ENCODE data around the gene MAPKBP1.
"Not testable (repeated sequence)": the region's sequence is repeated elsewhere in the genome, so short reads cannot be mapped to it uniquely, and the experiment has no call there.

Gene MAPKBP1

GRCh38 chr15:41829959-41830646 is 55.8 kb downstream of the MAPKBP1 start:
- FAIRE-seq, result no peak

GRCh38 chr15:41831291-41831690 is 57.0 kb downstream of the MAPKBP1 start:
- FAIRE-seq, result not testable (repeated sequence)

- no peak for FAIRE-seq
Measured at GRCh38 chr15:41832208-41832607, 57.9 kb downstream of the MAPKBP1 start.

GRCh38 chr15:41832875-41833274 is 58.6 kb downstream of the MAPKBP1 start:
- FAIRE-seq, result no peak

GRCh38 chr15:41834096-41834495 is 59.8 kb downstream of the MAPKBP1 start:
- no peak for FAIRE-seq

GRCh38 chr15:41836073-41836472 is 61.8 kb downstream of the MAPKBP1 start:
- FAIRE-seq, result no peak

- FAIRE-seq, result no peak
Measured at GRCh38 chr15:41836713-41837454, 62.6 kb downstream of the MAPKBP1 start.

- FAIRE-seq, result no peak
Measured at GRCh38 chr15:41838400-41838897, 64.2 kb downstream of the MAPKBP1 start, which contains the start of gene PLA2G4B. PLA2G4B (plus strand) TSS chr15:41838847; CDS start chr15:41838914, 67 bp downstream.

- no peak for FAIRE-seq
Measured at GRCh38 chr15:41839781-41840491, 65.7 kb downstream of the MAPKBP1 start.

GRCh38 chr15:41840673-41841072 is 66.4 kb downstream of the MAPKBP1 start:
- no peak for FAIRE-seq

- FAIRE-seq, result no peak
Measured at GRCh38 chr15:41841131-41841530, 66.8 kb downstream of the MAPKBP1 start.

- FAIRE-seq, result no peak
Measured at GRCh38 chr15:41842229-41842628, 67.9 kb downstream of the MAPKBP1 start.

- no peak for FAIRE-seq
Measured at GRCh38 chr15:41843571-41843970, 69.3 kb downstream of the MAPKBP1 start.

- no peak for FAIRE-seq
Measured at GRCh38 chr15:41844814-41845213, 70.5 kb downstream of the MAPKBP1 start.

GRCh38 chr15:41847206-41847605 is 72.9 kb downstream of the MAPKBP1 start:
- no peak for FAIRE-seq

GRCh38 chr15:41847981-41848380 is 73.7 kb downstream of the MAPKBP1 start:
- no peak for FAIRE-seq

- no peak for FAIRE-seq
Measured at GRCh38 chr15:41848631-41849030, 74.3 kb downstream of the MAPKBP1 start.

- no peak for FAIRE-seq
Measured at GRCh38 chr15:41849204-41849603, 74.9 kb downstream of the MAPKBP1 start.

GRCh38 chr15:41849861-41850260 is 75.6 kb downstream of the MAPKBP1 start:
- no peak for FAIRE-seq

- FAIRE-seq, result no peak
Measured at GRCh38 chr15:41850482-41851166, 76.3 kb downstream of the MAPKBP1 start.

- no peak for FAIRE-seq
Measured at GRCh38 chr15:41851167-41851523, 76.9 kb downstream of the MAPKBP1 start.

- no peak for FAIRE-seq
Measured at GRCh38 chr15:41851755-41852370, 77.6 kb downstream of the MAPKBP1 start.

All from islet of Langerhans (tissue), 1 donor.